IPS-NIHi7 (cell line): Measurements from ENCODE around the gene MYLK4.

ENCODE experiments used
- DNase-seq: peaks from one replicate; pipeline ENCODE4 v3.0.0; 2012; ENCODE audit warnings: mixed read lengths; ENCODE audit errors: extremely low spot score

The MYLK4 gene

DNA sequence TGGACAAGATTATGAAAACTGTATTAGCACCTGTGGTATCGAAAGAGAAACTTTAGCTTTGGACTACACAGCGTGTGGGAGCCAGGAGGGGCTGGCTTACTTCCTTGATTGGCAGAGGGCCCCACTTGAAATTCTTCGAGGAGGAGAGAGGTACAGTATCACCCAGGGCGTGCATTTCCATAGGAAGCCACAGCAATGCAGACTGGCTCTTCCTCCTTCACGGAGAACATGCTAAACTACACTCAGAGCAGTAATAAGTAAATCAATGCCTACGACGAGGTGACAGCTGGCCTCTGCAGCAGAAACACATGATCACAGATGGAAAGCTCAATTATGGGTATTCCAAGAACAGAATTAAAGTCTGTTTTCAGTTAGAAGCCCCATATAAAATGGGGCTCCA lies 44.2 kb downstream of the MYLK4 start:
- DNase-seq: no peak

- DNase-seq: no peak
Measured at GRCh38 chr6:2705256-2705655, 45.5 kb downstream of the MYLK4 start.

- DNase-seq: no peak
Measured at GRCh38 chr6:2697291-2697690, 53.4 kb downstream of the MYLK4 start.

GRCh38 chr6:2695454-2696095 lies 55.1 kb downstream of the MYLK4 start:
- DNase-seq: no peak

DNA sequence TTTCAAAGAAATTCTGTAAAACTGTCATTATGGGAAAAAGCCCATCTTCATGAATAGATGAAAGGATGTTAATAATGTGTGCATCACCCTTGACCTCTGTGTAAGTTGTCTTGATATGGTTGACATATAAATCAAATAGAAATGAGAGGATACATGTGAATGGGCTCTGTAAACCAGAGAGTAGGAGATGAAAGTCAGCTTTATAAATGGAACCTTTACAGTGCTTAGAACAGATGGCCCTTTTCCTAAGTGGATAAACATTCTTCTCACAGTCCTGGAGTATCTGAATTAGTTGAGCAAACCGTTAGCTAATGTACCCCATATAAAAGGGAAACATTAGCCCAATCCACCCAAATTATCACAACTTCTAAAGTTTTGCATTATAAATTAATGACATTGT lies 57.5 kb downstream of the MYLK4 start:
- no peak for DNase-seq

GRCh38 chr6:2688401-2689064 lies 62.2 kb downstream of the MYLK4 start:
- no peak for DNase-seq

DNA sequence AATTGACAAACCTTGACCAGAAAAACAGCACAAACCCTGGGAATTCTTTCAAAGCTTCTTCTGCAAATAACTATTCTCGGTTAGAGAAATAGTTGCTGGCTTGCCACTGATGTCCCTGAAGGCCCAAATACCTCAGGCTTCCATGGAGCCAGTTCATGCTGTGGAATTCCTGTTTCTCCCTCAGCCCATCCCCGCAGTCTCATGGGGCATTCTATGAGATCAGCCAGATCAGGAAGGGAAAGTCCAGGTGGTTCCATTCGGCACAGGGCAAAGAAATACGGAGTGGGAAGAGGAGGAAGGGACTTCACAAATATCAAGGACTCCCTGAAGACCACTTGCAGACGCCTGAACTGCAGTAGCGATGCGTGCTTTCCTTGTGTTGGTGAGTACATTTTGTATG lies 63.3 kb downstream of the MYLK4 start:
- DNase-seq: no peak

DNA sequence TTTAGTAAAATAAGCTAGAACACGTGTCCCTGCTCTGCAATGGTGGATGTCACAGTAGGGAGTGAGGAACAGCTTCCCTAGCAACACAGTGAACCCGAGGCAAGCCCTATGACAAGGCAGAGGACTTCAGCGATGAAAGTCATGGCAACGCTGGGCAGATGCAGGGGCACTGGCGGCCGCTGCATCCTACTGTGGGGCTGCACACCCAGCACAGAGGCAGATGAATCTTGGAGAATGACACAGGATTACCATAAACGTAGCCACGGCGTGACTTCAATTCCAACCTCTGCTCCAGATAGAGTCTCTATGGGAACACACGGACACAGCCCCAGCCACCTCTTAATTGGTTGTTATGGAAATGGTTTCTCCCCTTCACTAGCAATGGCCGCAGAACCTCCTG lies 64.2 kb downstream of the MYLK4 start:
- no peak for DNase-seq

DNA sequence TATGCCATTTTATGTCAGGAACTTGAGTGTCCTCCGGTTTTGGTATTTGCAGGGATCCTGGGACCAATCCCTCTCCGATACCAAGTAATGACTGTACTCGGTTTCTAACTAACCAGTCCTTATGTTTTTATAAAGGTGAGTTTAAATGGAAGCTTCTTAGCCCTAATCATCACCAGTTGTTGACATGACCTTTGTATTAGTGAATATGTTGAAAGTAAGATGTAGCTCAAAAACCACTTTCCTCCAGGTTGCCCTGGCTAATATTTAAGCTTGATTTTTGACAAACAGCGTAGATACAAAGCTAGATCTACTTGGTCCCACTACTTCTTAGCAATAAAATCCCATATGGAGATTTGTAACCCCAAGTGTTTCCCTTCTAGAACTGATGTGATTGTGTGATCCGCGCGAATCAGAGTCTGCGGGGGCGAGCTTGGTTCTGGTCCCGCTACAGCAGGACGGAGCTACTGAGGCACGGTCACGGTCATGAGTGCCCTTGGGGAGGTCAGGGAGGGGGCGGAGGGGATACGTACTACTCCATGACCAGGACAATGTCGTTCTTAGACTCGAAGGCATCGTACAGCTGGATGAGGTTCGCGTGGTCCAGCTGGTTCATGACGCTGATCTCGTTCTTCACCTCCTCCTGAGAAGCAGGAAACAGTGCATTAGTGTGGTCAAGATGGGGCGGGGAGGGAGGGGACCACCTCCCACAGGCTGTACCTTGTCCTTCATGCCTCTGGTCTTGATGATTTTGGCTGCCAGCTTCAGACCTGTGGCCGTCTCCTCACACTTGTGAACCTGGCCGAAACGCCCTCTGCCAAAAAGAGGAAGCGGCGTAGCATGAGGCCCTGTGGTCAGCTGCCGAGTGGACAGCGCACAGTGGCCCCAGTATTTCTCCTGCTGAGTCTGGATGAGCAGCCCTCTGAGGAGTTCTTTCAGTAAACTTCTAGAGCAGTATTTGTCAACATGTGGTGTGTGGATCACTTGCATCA lies 65.7 kb downstream of the MYLK4 start:
- DNase-seq: no peak

- no peak for DNase-seq
Measured at GRCh38 chr6:2684103-2684749, 66.5 kb downstream of the MYLK4 start.

DNA sequence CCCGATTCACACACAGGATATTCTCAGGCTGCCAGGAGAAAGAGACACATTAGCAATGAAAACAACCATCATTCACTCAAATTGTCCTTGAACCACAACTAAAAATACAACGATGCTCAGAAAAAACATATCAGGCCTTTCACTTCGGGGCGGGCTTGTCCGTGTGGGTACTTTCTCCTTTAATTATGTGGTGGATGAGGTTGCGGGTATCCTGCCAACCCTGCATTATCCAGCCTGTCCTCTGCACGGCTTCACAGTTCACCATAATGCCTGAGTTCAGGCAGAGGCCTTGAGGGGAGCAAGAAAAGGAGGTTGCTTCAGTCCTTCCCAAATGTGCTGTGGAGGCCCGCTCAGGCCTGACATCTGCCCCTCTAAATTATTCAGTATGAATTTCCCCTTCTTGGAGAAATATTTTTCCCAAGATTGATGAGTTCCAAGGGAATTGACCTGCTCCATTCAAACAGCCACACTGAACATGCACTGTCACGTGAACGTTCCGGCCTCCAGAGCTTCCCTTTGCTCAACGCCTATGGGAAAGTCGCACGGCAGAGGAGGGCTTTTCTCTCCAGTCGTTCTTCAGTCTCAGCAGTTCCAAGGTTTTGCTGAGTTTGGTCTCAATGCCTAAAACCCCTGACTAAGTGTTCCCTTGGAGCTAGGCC lies 70.3 kb downstream of the MYLK4 start:
- no peak for DNase-seq

- no peak for DNase-seq
Measured at GRCh38 chr6:2677080-2677593, 73.6 kb downstream of the MYLK4 start.

- DNase-seq: no peak
Measured at GRCh38 chr6:2676048-2676447, 74.7 kb downstream of the MYLK4 start.

DNA sequence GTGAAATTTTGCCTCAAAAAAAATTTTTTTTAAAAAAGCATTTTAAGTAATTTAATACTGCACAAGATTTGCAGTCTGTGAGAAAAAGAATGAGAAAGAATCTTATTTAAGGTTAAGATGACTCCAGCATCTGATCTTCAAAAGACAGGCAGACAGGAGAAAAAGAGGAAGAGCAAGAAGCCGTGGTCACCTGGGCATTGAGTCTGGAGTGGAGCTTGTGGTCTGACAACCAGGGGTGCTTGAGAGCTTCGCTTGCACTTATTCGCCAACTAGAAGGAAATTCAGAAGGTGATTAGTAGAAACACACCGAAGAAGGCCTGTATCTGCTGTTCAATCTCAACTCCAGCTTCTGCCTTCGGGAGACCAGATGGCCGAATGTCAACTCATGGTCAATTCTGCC lies 75.9 kb downstream of the MYLK4 start:
- no peak for DNase-seq

DNA sequence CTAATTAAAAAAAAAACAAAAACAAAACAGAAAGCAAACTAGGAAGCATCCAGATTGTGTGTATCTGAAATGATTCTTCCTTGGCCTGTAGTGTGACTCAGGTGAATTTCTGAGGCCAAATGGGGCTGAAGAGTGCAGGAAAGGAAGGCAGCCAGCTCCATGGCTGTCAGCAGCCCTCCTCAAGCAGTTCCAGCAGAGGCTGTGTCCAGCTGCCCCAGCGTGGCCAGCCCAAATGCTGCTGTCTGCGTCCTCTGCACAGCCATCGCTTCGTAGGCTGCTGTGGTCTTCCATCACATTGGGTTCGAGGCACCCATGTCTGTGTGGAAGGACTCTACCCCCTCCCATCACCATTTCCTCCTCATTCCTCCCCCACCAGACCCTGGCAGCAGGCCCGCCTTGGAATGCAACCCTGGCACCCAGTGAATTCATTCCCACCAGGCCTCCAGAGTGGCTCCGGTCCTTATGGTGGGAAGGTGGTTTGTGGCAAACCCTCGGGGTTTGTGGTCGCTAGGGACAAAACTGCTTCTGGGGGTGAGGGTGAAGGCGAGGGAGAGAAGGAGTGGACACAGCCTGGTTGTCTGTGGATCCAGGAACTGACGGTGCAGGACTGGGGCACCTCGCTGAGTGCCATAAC lies 81.5 kb downstream of the MYLK4 start:
- no peak for DNase-seq

DNA sequence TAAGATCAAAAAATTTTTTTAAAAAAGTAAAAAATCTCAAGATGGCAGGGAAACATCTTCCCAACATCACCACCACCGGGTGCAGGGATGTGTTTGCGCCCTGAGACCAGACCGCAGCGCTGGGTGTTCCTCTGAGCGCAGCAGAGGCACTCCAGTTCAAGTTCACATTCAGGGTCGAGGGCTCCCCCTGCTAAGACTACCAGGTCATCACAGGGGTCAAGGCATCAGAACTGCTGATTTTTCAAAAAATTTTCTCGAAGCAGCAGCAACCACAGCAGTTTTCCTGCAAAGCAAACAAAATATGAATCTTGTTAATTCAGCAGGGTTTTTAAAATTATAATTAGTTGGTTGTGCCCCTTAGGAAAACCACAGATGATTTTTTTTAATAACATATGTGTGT lies 83.1 kb downstream of the MYLK4 start:
- no peak for DNase-seq

DNA sequence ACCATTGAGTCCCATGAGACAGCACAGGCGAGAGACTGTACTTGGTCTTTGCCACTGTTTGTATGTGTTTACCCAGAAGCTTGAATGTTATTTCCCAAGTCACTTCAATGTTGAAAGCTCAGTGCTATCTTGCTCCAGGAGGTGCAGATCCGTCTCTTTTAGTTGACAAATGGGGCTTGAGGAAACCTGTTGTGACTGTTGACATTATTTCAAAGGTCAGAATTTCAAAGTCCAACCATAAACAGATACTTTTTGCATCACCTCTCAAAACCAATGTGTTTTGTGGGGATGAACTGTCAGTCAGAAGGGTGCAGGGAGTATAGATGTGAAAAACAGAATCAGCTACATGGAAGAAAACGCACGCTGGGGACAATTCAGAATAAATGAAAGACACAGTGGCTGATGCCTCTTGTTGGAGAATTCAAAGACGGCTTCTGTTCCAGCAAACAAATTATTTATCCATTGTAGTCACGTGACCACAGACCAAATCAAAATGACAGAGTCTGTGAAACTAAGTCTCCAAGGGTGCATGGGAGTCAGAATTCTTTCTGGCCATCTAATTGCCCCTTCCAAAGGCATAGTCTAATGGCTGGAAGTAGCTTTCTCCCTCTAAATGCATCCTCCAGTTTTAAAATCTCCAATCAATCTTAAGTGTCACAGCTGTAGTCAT lies 83.7 kb downstream of the MYLK4 start:
- no peak for DNase-seq

- no peak for DNase-seq
Measured at GRCh38 chr6:2665146-2666070, 85.3 kb downstream of the MYLK4 start.

- DNase-seq: no peak
Measured at GRCh38 chr6:2663123-2663522, 87.6 kb downstream of the MYLK4 start.
